DMS53 treated with DMSO at 0.1 percent for 48 hours (cell line): ENCODE measurements around the gene TMED5.
"Not testable (repeated sequence)": the region's sequence is repeated elsewhere in the genome, so short reads cannot be mapped to it uniquely, and the experiment has no call there.

Experiments
- DNase-seq: peaks from one replicate; lab custom pipeline; 2025; ENCODE audit not compliant: unreplicated experiment; lab: John Stamatoyannopoulos, UW

Gene TMED5

DNA sequence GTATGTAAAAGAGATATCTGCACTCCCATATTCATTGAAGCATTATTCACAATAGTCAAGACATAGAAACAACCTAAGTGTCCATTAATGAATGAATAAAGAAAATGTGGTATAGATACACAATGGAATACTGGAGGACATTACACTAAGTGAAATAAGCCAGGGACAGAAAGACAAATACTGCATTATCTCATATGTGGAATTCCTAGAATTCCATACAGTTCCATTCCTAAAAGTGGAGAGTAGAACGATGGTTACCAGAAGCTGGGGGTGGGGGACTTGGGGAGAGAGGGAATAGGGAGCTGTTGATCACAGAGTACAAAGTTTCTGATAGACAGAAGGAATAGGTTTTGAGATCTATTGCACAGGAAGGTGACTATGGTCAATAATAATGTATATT, 7.4 kb downstream of the TMED5 start:
- DNase-seq: no peak

GRCh38 chr1:93171549-93172034, 8.6 kb downstream of the TMED5 start:
- no peak for DNase-seq

DNA sequence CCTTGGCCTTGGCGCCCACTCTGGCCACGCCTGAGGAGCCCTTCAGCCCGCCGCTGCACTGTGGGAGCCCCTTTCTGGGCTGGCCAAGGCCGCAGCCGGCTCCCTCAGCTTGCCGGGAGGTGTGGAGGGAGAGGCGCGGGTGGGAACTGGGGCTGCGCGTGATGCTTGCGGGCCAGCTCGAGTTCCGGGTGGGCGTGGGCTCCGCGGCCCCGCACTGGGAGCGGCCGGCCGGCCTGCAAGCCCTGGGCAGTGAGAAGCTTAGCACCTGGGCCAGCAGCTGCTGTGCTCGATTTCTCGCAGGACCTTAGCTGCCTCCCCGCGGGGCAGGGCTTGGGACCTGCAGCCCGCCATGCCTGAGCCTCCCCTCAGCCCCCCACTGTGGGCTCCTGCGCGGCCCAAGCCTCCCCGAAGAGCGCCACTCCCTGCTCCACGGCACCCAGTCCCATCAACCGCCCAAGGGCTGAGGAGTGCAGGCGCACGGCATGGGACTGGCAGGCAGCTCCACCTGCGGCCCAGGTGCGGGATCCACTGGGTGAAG, 10.0 kb downstream of the TMED5 start:
- DNase-seq: not testable (repeated sequence)

GRCh38 chr1:93167006-93167405, 13.2 kb downstream of the TMED5 start:
- DNase-seq: no peak

DNA sequence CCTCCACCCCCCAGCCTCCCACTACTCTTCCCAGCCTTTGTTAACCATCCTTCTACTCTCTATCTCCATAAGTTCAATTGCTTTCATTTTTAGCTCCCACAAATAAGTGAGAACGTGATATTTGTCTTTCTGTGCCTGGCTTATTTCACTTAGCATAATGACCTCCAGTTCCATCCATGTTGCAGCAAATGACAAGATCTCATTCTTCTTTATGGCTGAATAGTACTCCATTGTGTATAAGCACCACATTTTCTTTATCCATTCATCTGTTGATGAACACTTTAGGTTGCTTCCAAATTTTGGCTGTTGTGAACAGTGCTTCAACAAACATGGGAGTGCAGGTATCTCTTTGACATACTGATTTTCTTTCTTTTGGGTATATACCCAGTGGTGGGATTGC, 14.3 kb downstream of the TMED5 start:
- not testable (repeated sequence) for DNase-seq

- no peak for DNase-seq
Measured at GRCh38 chr1:93164816-93165215, 15.4 kb downstream of the TMED5 start.

GRCh38 chr1:93163314-93163713, 16.9 kb downstream of the TMED5 start:
- not testable (repeated sequence) for DNase-seq

DNA sequence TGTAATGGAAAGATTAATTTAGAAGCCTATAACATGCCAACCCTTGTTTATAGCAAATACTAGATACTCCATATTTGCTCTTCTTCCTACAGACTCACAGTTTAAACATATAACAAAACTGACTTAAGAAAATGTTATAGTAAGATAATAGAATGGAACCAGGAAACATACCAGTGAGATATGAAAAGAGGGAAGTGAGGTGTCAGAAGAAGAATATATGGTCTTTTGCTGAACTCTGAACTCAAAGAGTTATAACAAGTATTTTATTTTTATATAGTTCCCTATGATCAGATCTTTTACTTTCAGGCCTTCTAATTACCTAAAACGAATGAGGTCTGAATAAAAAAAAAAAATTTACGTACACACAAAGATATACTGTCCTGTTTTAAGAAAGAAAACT, 20.9 kb downstream of the TMED5 start:
- no peak for DNase-seq

GRCh38 chr1:93155335-93155734, 24.9 kb downstream of the TMED5 start:
- no peak for DNase-seq

GRCh38 chr1:93154898-93155297, 25.3 kb downstream of the TMED5 start:
- no peak for DNase-seq

- DNase-seq: no peak
Measured at GRCh38 chr1:93152835-93153234, 27.4 kb downstream of the TMED5 start.

GRCh38 chr1:93151474-93151873, 28.7 kb downstream of the TMED5 start:
- DNase-seq: no peak

DNA sequence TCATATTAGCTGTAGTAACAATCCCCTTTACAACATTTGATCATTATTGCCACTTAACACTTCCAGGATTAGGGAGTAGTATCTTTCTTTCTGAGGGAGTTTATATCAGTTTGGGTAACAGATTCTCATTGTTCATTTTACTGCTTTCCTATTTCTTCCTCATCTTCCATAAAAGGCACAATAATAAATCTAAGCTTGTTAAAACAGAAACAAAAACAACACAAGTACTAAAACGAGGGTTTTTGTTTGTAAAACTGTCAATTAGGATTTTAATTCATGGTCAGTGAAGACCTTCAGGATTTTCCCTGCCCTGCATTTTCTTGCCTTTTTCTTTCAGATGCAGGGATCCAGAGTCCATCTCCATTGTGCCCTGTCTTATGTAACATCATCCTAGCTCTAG, 29.5 kb downstream of the TMED5 start:
- DNase-seq: no peak

- DNase-seq: no peak
Measured at GRCh38 chr1:93148001-93148400, 32.2 kb downstream of the TMED5 start.

DNA sequence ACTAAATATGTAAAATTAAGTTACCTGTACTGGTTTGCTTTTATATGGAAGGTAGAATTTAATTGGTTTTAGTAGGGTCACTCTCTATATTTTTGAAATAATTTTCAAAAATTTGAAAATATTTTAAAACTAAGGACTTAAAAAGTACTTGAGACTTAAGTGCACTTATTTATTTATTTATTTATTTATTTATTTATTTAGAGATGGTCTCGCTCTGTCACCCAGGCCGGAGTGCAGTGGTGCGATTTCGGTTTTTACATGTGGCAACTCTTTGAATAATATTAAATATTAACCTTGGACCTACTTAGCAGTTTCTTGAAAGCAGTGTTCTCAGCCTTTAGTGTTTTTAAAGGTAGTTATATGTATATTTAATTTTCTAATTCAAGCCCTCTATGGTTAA, 36.4 kb downstream of the TMED5 start:
- no peak for DNase-seq

- no peak for DNase-seq
Measured at GRCh38 chr1:93143136-93143535, 37.1 kb downstream of the TMED5 start.

DNA sequence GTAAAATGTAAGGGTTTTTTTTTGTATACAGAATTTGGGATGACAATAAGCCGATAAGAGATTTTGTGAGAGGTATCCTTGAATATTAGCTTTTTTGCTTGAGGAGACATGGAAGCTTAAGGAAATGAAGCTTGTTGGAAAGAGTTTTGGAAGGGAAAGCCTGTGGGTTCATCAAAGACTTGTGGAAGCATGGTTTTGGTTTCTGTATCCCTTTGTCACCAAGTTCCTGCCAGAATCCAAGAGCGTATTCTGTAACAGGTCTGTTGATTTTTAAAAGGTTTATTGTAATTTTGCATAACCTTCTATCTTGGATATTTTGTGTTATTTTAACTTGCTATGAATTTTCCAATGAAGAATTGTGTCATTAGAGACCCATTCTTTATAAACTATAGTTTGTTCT, 38.1 kb downstream of the TMED5 start:
- no peak for DNase-seq

DNA sequence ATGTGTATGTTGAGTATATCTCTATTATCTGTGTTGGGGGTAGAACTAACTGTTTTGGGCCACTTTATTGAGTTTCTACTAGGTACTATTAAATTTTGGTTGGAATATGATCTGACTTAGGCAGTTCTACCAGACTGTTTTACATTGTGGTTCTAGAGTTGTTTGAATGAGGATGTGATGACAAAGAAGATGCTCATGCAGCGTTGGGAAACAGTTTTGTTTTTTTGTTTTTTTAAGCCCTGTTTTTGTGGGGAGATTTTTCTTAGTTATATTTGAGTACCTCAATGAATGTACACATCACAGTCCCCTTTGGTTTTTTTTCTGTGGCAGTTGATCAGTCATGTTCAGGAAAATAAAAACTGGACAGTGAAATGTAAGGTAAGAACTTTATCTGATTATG, 40.1 kb downstream of the TMED5 start:
- DNase-seq: no peak

DNA sequence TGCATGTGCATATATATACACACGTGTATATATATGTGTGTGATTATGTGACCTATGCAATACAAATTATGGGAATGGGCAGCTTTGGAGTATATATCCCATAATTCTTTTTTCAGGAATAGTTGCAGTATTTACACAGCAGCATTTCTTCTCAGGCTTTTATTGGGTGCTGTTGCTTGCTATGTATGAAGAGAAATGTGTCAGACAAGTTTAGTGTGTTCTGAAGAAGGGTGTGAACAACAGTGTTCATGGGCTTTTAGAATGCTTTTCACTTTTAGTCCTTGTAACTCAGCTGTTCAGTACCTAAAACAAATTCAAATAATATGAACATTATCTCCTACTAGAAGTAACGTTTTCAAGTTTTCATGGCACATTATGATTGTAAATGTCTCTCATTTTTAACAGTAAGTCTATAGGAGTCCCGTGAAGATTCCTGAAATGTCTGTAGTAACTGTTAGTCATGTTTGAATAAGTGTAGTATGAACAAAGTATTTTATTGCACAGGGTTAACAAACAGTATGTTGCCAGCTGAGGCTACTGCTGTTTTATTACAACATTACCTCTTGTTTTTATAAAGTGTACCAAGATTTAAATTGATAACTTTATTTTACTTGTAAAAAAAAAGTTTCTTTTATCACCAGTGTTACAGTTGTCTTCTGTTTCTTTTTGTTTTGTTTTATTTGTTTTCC, 42.5 kb downstream of the TMED5 start:
- no peak for DNase-seq

- DNase-seq: no peak
Measured at GRCh38 chr1:93136445-93136844, 43.8 kb downstream of the TMED5 start.

- DNase-seq: no peak
Measured at GRCh38 chr1:93132638-93133037, 47.6 kb downstream of the TMED5 start.

- DNase-seq: no peak
Measured at GRCh38 chr1:93129507-93130099, 50.6 kb downstream of the TMED5 start.
